Measurements from ENCODE around the gene HUNK. TPM values are rescaled to one million over a fixed set of nuclear protein-coding genes. Genes with fewer than 3 reads are reported as not detected.

The HUNK gene
- total and polyA plus RNA-seq, 2 of the 8 experiments (the other 6 are each of a cell fraction or from before 2014, with no cell fraction given): 1.9 to 10.2 TPM

DNA sequence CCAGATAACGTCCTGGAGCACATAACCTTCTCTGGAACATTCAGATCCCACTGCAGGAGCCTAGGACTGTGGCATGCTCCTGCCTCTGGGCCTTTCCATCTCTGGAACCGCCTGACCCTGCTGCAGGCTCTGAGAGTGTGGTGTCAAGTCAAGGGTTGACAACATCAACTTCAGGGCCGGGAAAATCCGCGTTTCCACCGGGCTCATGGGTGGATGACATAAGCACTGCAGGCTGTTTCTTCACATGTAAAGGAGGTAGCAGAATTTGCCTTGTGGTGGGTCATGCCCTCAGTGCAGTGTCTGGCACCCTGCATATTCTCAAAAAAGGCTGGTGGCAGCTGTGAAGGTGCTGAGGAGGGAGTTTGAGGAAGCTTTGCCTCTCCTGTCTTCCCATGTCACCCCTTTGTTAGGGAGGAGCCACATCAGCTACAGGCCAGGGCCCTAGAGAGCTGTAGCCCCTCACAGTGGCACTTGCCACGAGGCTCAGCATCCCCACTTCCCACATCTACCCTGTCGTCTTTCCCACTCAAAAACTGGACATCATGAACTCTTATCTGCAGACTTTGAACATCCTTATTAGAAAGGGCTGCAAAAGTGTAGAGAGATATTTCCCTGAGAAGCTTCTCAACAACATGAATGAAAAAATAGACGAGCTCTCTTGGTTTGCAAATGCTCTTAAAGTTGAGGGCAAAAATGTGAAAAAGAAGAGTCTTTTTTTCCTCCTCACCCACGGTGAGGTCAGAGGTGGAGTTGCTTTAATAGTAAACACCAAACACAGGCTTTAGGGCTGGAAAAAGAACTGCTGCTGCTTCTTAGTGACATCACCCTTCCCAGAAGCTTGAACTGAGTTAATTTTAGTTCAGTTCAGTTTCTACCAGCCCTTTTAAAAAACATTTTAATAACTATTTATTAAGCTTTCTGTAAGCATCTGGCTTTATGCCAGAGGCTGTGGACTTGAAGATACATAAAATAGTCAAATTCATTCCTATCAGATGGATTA lies 121.3 kb downstream of the HUNK start:
- 79% methylated on average over 10 of the region's 10 CpGs; no CpG with 5 or more reads in 1 of the 2 experiments for WGBS, 2 experiments (ENCODE audit: extremely low coverage in 1 of 2, insufficient coverage in 1 of 2, insufficient read length in 1 of 2, insufficient replicate concordance in 2 of 2, low coverage in 1 of 2, low lambda C conversion rate in 2 of 2, missing lambda C conversion rate in 1 of 2)
- Histone ChIP-seq H3K9me3 (ENCODE audit: insufficient read depth in 2 of 2, low read depth in 1 of 2, low read length in 1 of 2) (no peaks in the 10 kb centered on the region), H3K14ac (ENCODE audit: insufficient read length) (no peak overlapping the region), H3K27me3 (replicated peaks in 1 of 4; ENCODE audit: control insufficient read depth in 3 of 4, extremely low read depth in 1 of 4, insufficient read depth in 3 of 4, low read length in 3 of 4) (no peaks in the 10 kb centered on the region), H4K91ac (replicated peaks; ENCODE audit: insufficient read length, low read length) (no peak overlapping the region), H3K23me2 (ENCODE audit: low read depth, low read length) (no peaks in the 10 kb centered on the region), H3K79me2 (ENCODE audit: control insufficient read depth in 1 of 2, insufficient read depth in 2 of 2, low read length in 2 of 2) (no peaks in the 10 kb centered on the region), H2BK12ac (ENCODE audit: low read depth, low read length) (no peak overlapping the region), H4K20me1 (replicated peaks in 1 of 2; ENCODE audit: control insufficient read depth in 1 of 2, insufficient read depth in 2 of 2, low read length in 2 of 2) (peaks cover 0 to 2% of the 10 kb centered on the region in 2 experiments), H2BK20ac (ENCODE audit: low read length) (no peak overlapping the region), H3K4me3 (ENCODE audit: extremely low read depth in 1 of 4, insufficient read depth in 2 of 4, low read depth in 3 of 4, low read length in 4 of 4) (no peak overlapping the region), H3K9ac (replicated peaks in 1 of 4; ENCODE audit: extremely low read depth in 1 of 4, low read depth in 3 of 4, low read length in 3 of 4) (no peak overlapping the region), H4K8ac (ENCODE audit: extremely low read depth, insufficient read depth, low read length) (no peak overlapping the region), H2BK120ac (replicated peaks; ENCODE audit: low read depth, low read length) (no peak overlapping the region), H3K23ac (ENCODE audit: insufficient read length) (no peak overlapping the region), H3K4ac (replicated peaks; ENCODE audit: insufficient read length, low read depth, low read length) (no peak overlapping the region), H2AFZ (ENCODE audit: low read length) (no peak overlapping the region), H3K18ac (ENCODE audit: extremely low read depth, low read length) (no peak overlapping the region), H3K79me1 (ENCODE audit: low read depth, low read length) (no peaks in the 10 kb centered on the region), H4K5ac (ENCODE audit: insufficient read length, low read depth, low read length) (no peak overlapping the region), H2AK5ac (ENCODE audit: low read depth, low read length) (no peak overlapping the region), H3K36me3 (ENCODE audit: control insufficient read depth in 2 of 4, insufficient read depth in 4 of 4, low read length in 3 of 4) (peaks cover 0 to 6% (median 0%) of the 10 kb centered on the region in 4 experiments; a peak in 2 of 8 replicates), H2BK5ac (ENCODE audit: low read depth, low read length) (no peak overlapping the region), H3K4me1 (replicated peaks in 1 of 4; ENCODE audit: control insufficient read depth in 3 of 4, insufficient read depth in 4 of 4, low read length in 3 of 4) (no peaks in the 10 kb centered on the region), H3K4me2 (ENCODE audit: insufficient read depth in 1 of 2, low read depth in 2 of 2, low read length in 2 of 2) (no peak overlapping the region), H3K56ac (replicated peaks; ENCODE audit: insufficient read length, low read depth, low read length) (no peak overlapping the region), H2BK15ac (ENCODE audit: low read length) (no peak overlapping the region), H3K27ac (ENCODE audit: low read depth, low read length) (no peak overlapping the region)
- FAIRE-seq (no peak), DNase-seq (ENCODE audit: low read depth in 1 of 2, low spot score in 2 of 2) (no peak)
- POLR2A ChIA-PET (ENCODE audit: partially characterized antibody): no interaction called here
- no peak for TF ChIP-seq YY1 (IDR thresholded peaks at IDR 0.05; ENCODE audit: low read depth, low read length)
- TF ChIP-seq SP2 (IDR thresholded peaks at IDR 0.05; ENCODE audit: low read length): no peak
- TF ChIP-seq SIN3A (conservative IDR thresholded peaks at IDR 0.05 in 1 of 2, IDR thresholded peaks at IDR 0.05 in 1 of 2; ENCODE audit: low read depth in 1 of 2, low read length in 2 of 2): no peak
- no peak for TF ChIP-seq JUND (IDR thresholded peaks at IDR 0.05; ENCODE audit: low read length)
- CTCF ChIA-PET (ENCODE audit: partially characterized antibody): interaction anchor here (0.8 to 5.7 kb wide), 11 partner anchors 9 to 264 kb away, joined by 3 to 46 read pairs (median 4); no protein-coding TSS in a partner anchor
